Loucy (cell line): Measurements from ENCODE around the gene HECA.

Experiments used
- H2AFZ ChIP-seq: fragments of 200-600 bp; sonication (generic); 2 replicates; pipeline ENCODE4 v1.6.0; 2016; ENCODE audit warnings: antibody characterized with exemption, mild to moderate bottlenecking, low read length, moderate library complexity
- H3F3A ChIP-seq: fragments of 200-600 bp; 2 replicates; pipeline ENCODE4 v1.6.0; 2016; ENCODE audit warnings: antibody characterized with exemption, low read depth, mild to moderate bottlenecking
- H3K27me3 ChIP-seq: fragments of 200-600 bp; sonication (generic); 2 replicates; pipeline ENCODE4 v1.6.1; 2014; ENCODE audit warnings: low read length, mild to moderate bottlenecking; ENCODE audit not compliant: insufficient read depth, poor library complexity, severe bottlenecking
- H3K36me3 ChIP-seq: fragments of 200-600 bp; sonication (generic); 2 replicates; pipeline ENCODE4 v1.6.1; 2016; ENCODE audit warnings: low read length; ENCODE audit not compliant: insufficient read depth
- H3K4me1 ChIP-seq: fragments of 200-600 bp; sonication (generic); 2 replicates; pipeline ENCODE4 v1.5.1; 2014; ENCODE audit warnings: low read length, mild to moderate bottlenecking; ENCODE audit not compliant: insufficient read depth, poor library complexity, severe bottlenecking
- H3K4me2 ChIP-seq: fragments of 200-600 bp; sonication (generic); 2 replicates; pipeline ENCODE4 v1.6.0; 2014; ENCODE audit warnings: antibody characterized with exemption, low read length, low read depth, mild to moderate bottlenecking; ENCODE audit not compliant: poor library complexity, severe bottlenecking
- H3K4me3 ChIP-seq: fragments of 200-600 bp; sonication (generic); 2 replicates; pipeline ENCODE4 v1.5.1; 2014; ENCODE audit warnings: low read length, mild to moderate bottlenecking, mixed read lengths; ENCODE audit not compliant: poor library complexity, severe bottlenecking
- H3K79me2 ChIP-seq: fragments of 200-600 bp; sonication (generic); 2 replicates; pipeline ENCODE4 v1.6.1; 2014; ENCODE audit warnings: low read length; ENCODE audit not compliant: insufficient read depth
- H3K9ac ChIP-seq: fragments of 200-600 bp; sonication (generic); 2 replicates; pipeline ENCODE4 v1.6.0; 2014; ENCODE audit warnings: mild to moderate bottlenecking, low read depth, low read length, moderate library complexity; ENCODE audit not compliant: poor library complexity, severe bottlenecking
- H3K9me2 ChIP-seq: fragments of 200-600 bp; sonication (generic); replicated peaks from 2 replicates; pipeline ENCODE4 v1.6.1; 2016; ENCODE audit warnings: low read depth, low read length, mixed read lengths
- H3K9me3 ChIP-seq: fragments of 200-600 bp; sonication (generic); 2 replicates; pipeline ENCODE4 v1.6.1; 2014; ENCODE audit warnings: mild to moderate bottlenecking, antibody characterized with exemption, low read length, low read depth; ENCODE audit not compliant: insufficient read depth
- H4K20me1 ChIP-seq: fragments of 200-600 bp; sonication (generic); 2 replicates; pipeline ENCODE4 v1.6.0; 2014; ENCODE audit warnings: antibody characterized with exemption, low read length, mild to moderate bottlenecking; ENCODE audit not compliant: insufficient read depth, poor library complexity, severe bottlenecking
- EZH2phosphoT487 ChIP-seq: fragments of 200-600 bp; IDR thresholded peaks from 2 replicates; pipeline ENCODE4 v1.6.1; 2018; ENCODE audit warnings: antibody characterized with exemption, mild to moderate bottlenecking, moderate library complexity, borderline replicate concordance
- TF ChIP-seq, protein P1 (sequence below): fragments of 200-600 bp; sonication (generic); conservative IDR thresholded peaks from 2 replicates; pipeline ENCODE4 v1.5.1; 2014; ENCODE audit warnings: mild to moderate bottlenecking, antibody characterized with exemption, low read length

HECA gene

DNA sequence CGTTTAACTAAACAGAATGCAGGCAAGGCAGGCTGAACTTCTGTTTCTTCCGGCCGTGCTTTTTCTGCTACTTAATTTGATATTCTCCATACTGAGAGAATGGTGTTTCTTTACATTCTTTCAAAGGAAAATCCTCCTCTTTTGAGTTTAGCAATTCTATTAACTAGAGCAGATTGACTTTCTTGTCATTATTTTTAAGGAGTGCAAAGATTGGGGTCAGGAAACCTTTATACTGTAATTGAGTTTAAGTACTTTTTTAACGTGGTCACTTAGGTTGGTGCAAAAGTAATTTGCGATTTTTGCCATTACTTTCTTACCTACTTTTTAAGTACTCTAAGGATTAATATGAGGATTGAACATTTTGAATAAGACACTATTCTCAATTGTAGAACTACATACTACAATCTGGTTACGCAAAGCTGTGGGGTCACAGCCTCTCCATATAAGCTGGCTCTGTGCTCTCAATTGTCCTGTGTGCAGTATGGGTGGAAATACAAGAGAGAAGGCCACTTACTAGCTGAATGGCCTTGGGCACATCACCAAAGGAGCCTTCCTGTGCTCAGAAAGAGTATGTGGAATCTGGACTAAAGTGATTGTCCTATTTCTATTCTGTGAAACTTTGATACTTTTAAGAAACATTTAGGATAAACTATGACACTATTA lies 16.7 kb downstream of the HECA start:
- Histone ChIP-seq H3K9ac (no peak overlapping the region), H3K79me2 (peaks cover 75% of the 10 kb centered on the region), H3K4me3 (no peak overlapping the region), H3K9me3 (no peaks in the 10 kb centered on the region), H3K27me3 (no peaks in the 10 kb centered on the region), H3K4me2 (no peak overlapping the region), H3K4me1 (peaks cover 25% of the 10 kb centered on the region), H3K36me3 (no peaks in the 10 kb centered on the region), H2AFZ (no peak overlapping the region), H3F3A (no peaks in the 10 kb centered on the region), H3K9me2 (no peaks in the 10 kb centered on the region), H4K20me1 (peaks cover 5% of the 10 kb centered on the region)
- TF ChIP-seq, protein P1, sequence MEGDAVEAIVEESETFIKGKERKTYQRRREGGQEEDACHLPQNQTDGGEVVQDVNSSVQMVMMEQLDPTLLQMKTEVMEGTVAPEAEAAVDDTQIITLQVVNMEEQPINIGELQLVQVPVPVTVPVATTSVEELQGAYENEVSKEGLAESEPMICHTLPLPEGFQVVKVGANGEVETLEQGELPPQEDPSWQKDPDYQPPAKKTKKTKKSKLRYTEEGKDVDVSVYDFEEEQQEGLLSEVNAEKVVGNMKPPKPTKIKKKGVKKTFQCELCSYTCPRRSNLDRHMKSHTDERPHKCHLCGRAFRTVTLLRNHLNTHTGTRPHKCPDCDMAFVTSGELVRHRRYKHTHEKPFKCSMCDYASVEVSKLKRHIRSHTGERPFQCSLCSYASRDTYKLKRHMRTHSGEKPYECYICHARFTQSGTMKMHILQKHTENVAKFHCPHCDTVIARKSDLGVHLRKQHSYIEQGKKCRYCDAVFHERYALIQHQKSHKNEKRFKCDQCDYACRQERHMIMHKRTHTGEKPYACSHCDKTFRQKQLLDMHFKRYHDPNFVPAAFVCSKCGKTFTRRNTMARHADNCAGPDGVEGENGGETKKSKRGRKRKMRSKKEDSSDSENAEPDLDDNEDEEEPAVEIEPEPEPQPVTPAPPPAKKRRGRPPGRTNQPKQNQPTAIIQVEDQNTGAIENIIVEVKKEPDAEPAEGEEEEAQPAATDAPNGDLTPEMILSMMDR: no peak
- no peak for TF ChIP-seq EZH2phosphoT487

DNA sequence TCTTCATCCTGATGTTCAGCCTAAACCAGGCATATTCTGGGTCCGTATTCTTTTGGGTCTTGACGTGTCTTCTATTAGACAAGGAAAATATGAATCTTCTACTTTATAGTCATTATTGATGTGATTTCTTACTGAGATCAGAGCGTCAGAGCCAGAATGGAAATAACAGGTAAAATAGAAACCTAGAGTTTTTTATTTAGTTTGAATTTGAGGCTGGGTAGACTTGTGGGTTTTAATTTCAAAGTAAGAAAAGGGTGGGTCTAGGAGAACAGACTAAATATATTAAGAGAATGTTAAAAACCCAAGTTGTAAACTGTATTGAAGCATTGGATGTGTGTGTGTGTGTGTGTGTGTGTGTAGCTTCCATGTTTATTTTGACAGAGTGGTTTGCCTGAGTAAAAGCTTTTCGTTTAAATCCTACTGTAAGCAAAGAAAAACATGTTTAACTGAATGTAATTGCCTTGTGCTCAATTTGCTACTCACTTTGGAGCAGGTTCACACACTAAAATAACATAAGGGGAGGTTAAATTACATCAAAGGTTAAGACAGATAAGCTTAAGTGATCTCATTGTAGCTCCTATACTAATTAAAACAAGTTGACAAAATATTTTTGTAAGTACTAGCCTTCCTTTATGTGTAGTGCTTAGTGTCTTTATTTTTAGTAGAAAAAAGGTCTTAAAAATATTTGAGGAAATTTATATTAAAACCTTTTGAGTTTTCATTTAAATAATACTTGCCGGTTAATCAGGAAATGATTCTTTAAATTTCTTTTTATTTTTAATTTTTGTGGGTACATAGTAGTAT lies 17.4 kb downstream of the HECA start:
- Histone ChIP-seq H3K4me2 (no peak overlapping the region), H3K4me1 (peaks cover 18% of the 10 kb centered on the region), H3K9me2 (no peaks in the 10 kb centered on the region), H4K20me1 (peaks cover 6% of the 10 kb centered on the region), H3K27me3 (no peaks in the 10 kb centered on the region), H3K36me3 (no peaks in the 10 kb centered on the region), H3K9ac (no peak overlapping the region), H3K4me3 (no peak overlapping the region), H3F3A (no peaks in the 10 kb centered on the region), H3K9me3 (no peaks in the 10 kb centered on the region), H2AFZ (no peak overlapping the region), H3K79me2 (peaks cover 71% of the 10 kb centered on the region)
- TF ChIP-seq, protein P1: no peak
- no peak for TF ChIP-seq EZH2phosphoT487

DNA sequence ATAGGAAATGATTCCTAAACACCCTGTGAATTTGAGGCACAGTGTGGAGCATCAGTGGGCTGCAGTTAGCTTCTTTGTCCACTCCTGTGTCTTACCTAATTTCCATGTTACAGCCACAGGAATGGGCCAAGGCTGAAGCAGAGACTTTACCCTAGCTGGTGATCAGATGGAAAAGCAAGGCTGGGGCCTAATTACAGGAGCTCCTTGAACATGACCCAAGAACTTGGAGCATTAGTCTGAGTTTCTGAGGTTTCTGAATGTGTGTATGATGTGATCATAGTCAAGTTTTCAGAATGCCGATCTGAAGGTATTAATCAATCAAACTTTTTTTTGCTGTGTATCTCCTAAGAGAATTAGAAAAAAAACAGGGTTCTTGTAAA lies 18.0 kb downstream of the HECA start:
- H3K4me2 ChIP-seq: no peak overlapping the region
- H4K20me1 ChIP-seq: peaks cover 11% of the 10 kb centered on the region
- H2AFZ ChIP-seq: no peak overlapping the region
- H3K9ac ChIP-seq: no peak overlapping the region
- H3K27me3 ChIP-seq: no peaks in the 10 kb centered on the region
- TF ChIP-seq EZH2phosphoT487: no peak
- TF ChIP-seq, protein P1: no peak
- H3K4me1 ChIP-seq: peaks cover 19% of the 10 kb centered on the region
- H3K4me3 ChIP-seq: no peak overlapping the region
- H3K36me3 ChIP-seq: no peaks in the 10 kb centered on the region
- no peaks in the 10 kb centered on the region for H3F3A ChIP-seq
- peaks cover 67% of the 10 kb centered on the region for H3K79me2 ChIP-seq
- H3K9me3 ChIP-seq: no peaks in the 10 kb centered on the region
- H3K9me2 ChIP-seq: no peaks in the 10 kb centered on the region
